NB4 (cell line): ENCODE results near the gene PRDX2.
A peak's percentile ranks its signal among the peaks of the same experiment; 100 is the strongest.

ENCODE experiments used
- DNase-seq: peaks from one replicate; pipeline ENCODE4 v3.0.0; 2010; ENCODE audit warnings: low read depth
- H3K4me3 ChIP-seq: one replicate; pipeline ENCODE4 v1.5.1; 2011; ENCODE audit warnings: mild to moderate bottlenecking, low read depth, low read length, moderate library complexity
- CTCF ChIP-seq: IDR thresholded peaks from one replicate; pipeline ENCODE4 v1.5.1; 2012; ENCODE audit warnings: low read depth, low read length
- MAX ChIP-seq: IDR thresholded peaks from 2 replicates; pipeline ENCODE4 v1.6.1; 2011; ENCODE audit warnings: low read depth, low read length
- MYC ChIP-seq: IDR thresholded peaks from 2 replicates; pipeline ENCODE4 v1.6.1; 2011; ENCODE audit warnings: low read depth, low read length
- POLR2A ChIP-seq: IDR thresholded peaks from 2 replicates; pipeline ENCODE4 v1.6.1; 2011; ENCODE audit warnings: mild to moderate bottlenecking; ENCODE audit not compliant: insufficient read length; ENCODE audit errors: extremely low read depth

Gene PRDX2

GRCh38 chr19:12793290-12794195, 8.1 kb downstream of the PRDX2 start:
- peak overlapping the region; percentile 78 for H3K4me3 ChIP-seq
- TF ChIP-seq MYC (peak; percentile 46), MAX (peak; percentile 62), CTCF (no peak), POLR2A (peak; percentile 77)
- DNase-seq: peak; percentile 91

- peak overlapping the region; percentile 78 for H3K4me3 ChIP-seq
- TF ChIP-seq MAX (no peak), CTCF (no peak), MYC (no peak), POLR2A (no peak)
- DNase-seq: no peak
These were observed 8.7 kb downstream of the PRDX2 start for GRCh38 chr19:12792853-12793289.

GRCh38 chr19:12792051-12792852, 9.3 kb downstream of the PRDX2 start:
- TF ChIP-seq MYC: peak; percentile 70; the same call in 1 of the 2 replicates
- peak; percentile 77 for TF ChIP-seq MAX
- TF ChIP-seq CTCF: no peak
- peak; percentile 48 for TF ChIP-seq POLR2A
- peak overlapping the region; percentile 78 for H3K4me3 ChIP-seq
- peak; percentile 88 for DNase-seq

- peak within 1 kb of the TSS; percentile 78 for H3K4me3 ChIP-seq
- DNase-seq: peak; percentile 98
- TF ChIP-seq MYC: peak; percentile 46; the same call in 1 of the 2 replicates
- TF ChIP-seq MAX: peak; percentile 90; the same call in 1 of the 2 replicates
- no peak for TF ChIP-seq CTCF
- peak; percentile 100 for TF ChIP-seq POLR2A
These were observed 10.1 kb downstream of the PRDX2 start, which contains the start of gene JUNB for GRCh38 chr19:12791345-12792050. Gene JUNB (plus strand): TSS chr19:12791486. CDS start chr19:12791772, 286 bp downstream.
